Naive thymus-derived CD4-positive, alpha-beta T cell (primary cell): ENCODE results near the gene PRR14. TPM values are rescaled to one million over a fixed set of nuclear protein-coding genes. Genes with fewer than 3 reads are reported as not detected.

Experiments
- ATAC-seq: fragments of 150-1000 bp; cut with Tn5 transposase; 2 replicates; pipeline ENCODE4 v1.10.0; 2021; ENCODE audit warnings: mild to moderate bottlenecking, moderate library complexity
- CTCF ChIA-PET: fragments of 350-600 bp; sonication (Branson Sonifier 250); formaldehyde crosslinking; loops from one replicate; lab custom pipeline; 2021; ENCODE audit warnings: antibody characterized with exemption; lab: Charles Lee
- POLR2A ChIA-PET: fragments of 350-600 bp; sonication (Branson Sonifier 250); formaldehyde crosslinking; loops from one replicate; lab custom pipeline; 2021; ENCODE audit warnings: antibody characterized with exemption, inconsistent platforms; lab: Charles Lee
- DNase-seq, 9 donors: peaks; one replicate each; pipeline versions ENCODE4 v3.0.0 to v3.0.0-alpha.2; 2020 to 2022; ENCODE audit warnings: mixed read lengths in 1 of 9
- H3K27ac ChIP-seq: one replicate; pipeline ENCODE4 v1.7.0; 2013; ENCODE audit warnings: mild to moderate bottlenecking, low read depth, low read length, moderate library complexity
- H3K27me3 ChIP-seq, 2 donors: one replicate each; pipeline ENCODE4 v1.7.0; 2013; ENCODE audit warnings: low read length in 2 of 2, mild to moderate bottlenecking in 2 of 2, moderate library complexity in 2 of 2; ENCODE audit not compliant: control insufficient read depth in 2 of 2, insufficient read depth in 2 of 2
- H3K36me3 ChIP-seq, 3 experiments: 1 replicate in 2 of 3; 2 replicates in 1 of 3; pipeline ENCODE4 v1.7.0; 2013; ENCODE audit warnings: low read length in 3 of 3, mild to moderate bottlenecking in 3 of 3, moderate library complexity in 1 of 3; ENCODE audit not compliant: insufficient read depth in 3 of 3, control insufficient read depth in 2 of 3
- H3K4me1 ChIP-seq, 2 donors: one replicate each; pipeline ENCODE4 v1.7.0; 2013; ENCODE audit warnings: low read length in 2 of 2, mild to moderate bottlenecking in 2 of 2, moderate library complexity in 1 of 2; ENCODE audit not compliant: control insufficient read depth in 2 of 2, insufficient read depth in 2 of 2
- H3K4me3 ChIP-seq: 2 replicates; pipeline ENCODE4 v1.7.0; 2013; ENCODE audit warnings: mild to moderate bottlenecking, low read length
- H3K9me3 ChIP-seq, 3 experiments: 1 replicate in 2 of 3; 2 replicates in 1 of 3; pipeline ENCODE4 v1.7.0; 2013; ENCODE audit warnings: low read length in 3 of 3; ENCODE audit not compliant: control insufficient read depth in 2 of 3
- H3K27ac Mint-ChIP-seq, 9 donors: one replicate each; pipeline ENCODE4 v1.8.0; 2020 to 2022; ENCODE audit warnings: mixed read lengths in 9 of 9, mild to moderate bottlenecking in 8 of 9, moderate library complexity in 5 of 9, inconsistent platforms in 2 of 9
- H3K27me3 Mint-ChIP-seq, 5 donors: one replicate each; pipeline ENCODE4 v1.8.0; 2021 to 2022; ENCODE audit warnings: mixed read lengths in 5 of 5, mild to moderate bottlenecking in 1 of 5
- H3K36me3 Mint-ChIP-seq, 5 donors: one replicate each; pipeline ENCODE4 v1.8.0; 2020 to 2022; ENCODE audit warnings: mixed read lengths in 5 of 5, mild to moderate bottlenecking in 3 of 5, inconsistent platforms in 1 of 5
- H3K4me1 Mint-ChIP-seq, 7 donors: one replicate each; pipeline ENCODE4 v1.8.0; 2020 to 2022; ENCODE audit warnings: mixed read lengths in 7 of 7, mild to moderate bottlenecking in 3 of 7, inconsistent platforms in 1 of 7
- H3K4me3 Mint-ChIP-seq, 10 donors: one replicate each; pipeline ENCODE4 v1.8.0; 2020 to 2022; ENCODE audit warnings: mild to moderate bottlenecking in 10 of 10, mixed read lengths in 10 of 10, moderate library complexity in 6 of 10, inconsistent platforms in 2 of 10
- H3K9me3 Mint-ChIP-seq, 11 donors: one replicate each; pipeline ENCODE4 v1.8.0; 2020 to 2022; ENCODE audit warnings: mixed read lengths in 11 of 11, mild to moderate bottlenecking in 4 of 11, inconsistent platforms in 1 of 11, moderate library complexity in 1 of 11
- intact Hi-C, 2 donors: fragments of 100-400 bp; cut with micrococcal nuclease; formaldehyde crosslinking; loops; one replicate each; pipeline ENCODE4 v1.15.1; 2023
- polyA plus RNA-seq, 2 donors: library from polyadenylated mRNA; unstranded; fragments of 300-500 nt; fragmentation: Illumina TruSeq; gene quantifications; one replicate each; pipeline ENCODE4 v1.2.3, GENCODE V29; 2021
- total RNA-seq, 6 experiments: library from RNA in 5 of 6; stranded (reverse) in 5 of 6; gene quantifications; 1 replicate in 5 of 6; 2 replicates in 1 of 6; pipeline ENCODE4 v1.2.3 and lab custom pipeline; 2021 to 2026

PRR14 gene
- total and polyA plus RNA-seq, 7 experiments from 2014 or later, result 13.3 to 91.9 (median 69.4) TPM

GRCh38 chr16:30651124-30652004 is 604 bp downstream of the PRR14 start:
- Mint-ChIP-seq H3K27me3 (no peaks in the 10 kb centered on the region), H3K4me3 (peak overlapping the region; percentile 86 to 100 (median 98)), H3K4me1 (peaks cover 19 to 44% (median 24%) of the 10 kb centered on the region in 7 donors), H3K36me3 (peaks cover 0 to 19% (median 3%) of the 10 kb centered on the region in 5 donors), H3K27ac (peak overlapping the region; percentile 95 to 99 (median 98)), H3K9me3 (no peaks in the 10 kb centered on the region)
- H3K27me3 ChIP-seq, result no peaks in the 10 kb centered on the region
- ChIA-PET CTCF (interaction anchor here (0.6 to 2.8 kb wide), 6 partner anchors 8 to 178 kb away, joined by 3 to 25 read pairs (median 6); no protein-coding TSS in a partner anchor), POLR2A (interaction anchor here (0.6 to 2.7 kb wide), 18 partner anchors 9 to 529 kb away, joined by 3 to 49 read pairs (median 4); partner anchors contain the start of genes CORO1A, FBRS, ZNF688 and ZNF689)
- DNase-seq (peak; percentile 49 to 85 (median 62)), ATAC-seq (peak; percentile 72)
- peaks cover 9 to 45% (median 12%) of the 10 kb centered on the region in 3 experiments for H3K36me3 ChIP-seq
- peak overlapping the region; percentile 90 for H3K27ac ChIP-seq
- intact Hi-C loops, result loop anchor here (1.0 to 10.0 kb wide), 10 partner anchors 43 to 557 kb away; partner anchors contain the start of genes CFAP119 (in 1 of the 2), DCTPP1 (in 1 of the 2), FBXL19 (in 1 of the 2) and RNF40 (in 1 of the 2)
- H3K4me1 ChIP-seq, result peaks cover 9 to 10% of the 10 kb centered on the region in 2 donors
- H3K4me3 ChIP-seq, result peak overlapping the region; percentile 100
- no peaks in the 10 kb centered on the region for H3K9me3 ChIP-seq

- intact Hi-C loops, result loop anchor here in 1 of 2 donors (10.0 kb wide), 1 partner anchor 557 kb away; the partner anchor contains the start of genes TBX6 and YPEL3
Measured at GRCh38 chr16:30652005-30652296, 1.2 kb downstream of the PRR14 start.

GRCh38 chr16:30652718-30653117 is 2.0 kb downstream of the PRR14 start:
- DNase-seq (no peak), ATAC-seq (no peak)
- Mint-ChIP-seq H3K4me1 (peaks cover 19 to 53% (median 34%) of the 10 kb centered on the region in 7 donors), H3K4me3 (peak overlapping the region; percentile 80 to 99 (median 88)), H3K9me3 (peaks cover 0 to 1% (median 0%) of the 10 kb centered on the region in 11 donors), H3K36me3 (peaks cover 0 to 23% (median 3%) of the 10 kb centered on the region in 5 donors), H3K27ac (peak overlapping the region in 6 of 9 donors; percentile 62 to 98 (median 88)), H3K27me3 (no peaks in the 10 kb centered on the region)
- no peaks in the 10 kb centered on the region for H3K27me3 ChIP-seq
- intact Hi-C loops, result loop anchor here in 1 of 2 donors (10.0 kb wide), 1 partner anchor 558 kb away; the partner anchor contains the start of genes TBX6 and YPEL3
- H3K4me3 ChIP-seq, result no peak overlapping the region
- peak overlapping the region; percentile 90 for H3K27ac ChIP-seq
- peaks cover 9 to 50% (median 12%) of the 10 kb centered on the region in 3 experiments for H3K36me3 ChIP-seq
- ChIA-PET POLR2A (interaction anchor here (0.9 to 1.1 kb wide), 2 partner anchors 41 to 44 kb away, joined by 3 to 4 read pairs; no protein-coding TSS in a partner anchor), CTCF (interaction anchor here (2.8 kb wide), 1 partner anchor 41 kb away, joined by 25 read pairs; no protein-coding TSS in a partner anchor)
- peaks cover 19 to 23% of the 10 kb centered on the region in 2 donors for H3K4me1 ChIP-seq
- no peaks in the 10 kb centered on the region for H3K9me3 ChIP-seq

More at GRCh38 chr16:30652005-30652296, 1.2 kb downstream of the PRR14 start:
- peak overlapping the region; percentile 90 for H3K27ac ChIP-seq
- H3K4me3 ChIP-seq, result peak overlapping the region; percentile 39
- no peaks in the 10 kb centered on the region for H3K9me3 ChIP-seq
- DNase-seq (no peak), ATAC-seq (no peak)
- Mint-ChIP-seq H3K4me3 (peak overlapping the region; percentile 80 to 99 (median 88)), H3K4me1 (peaks cover 19 to 46% (median 26%) of the 10 kb centered on the region in 7 donors), H3K36me3 (peaks cover 0 to 23% (median 3%) of the 10 kb centered on the region in 5 donors), H3K27ac (peak overlapping the region; percentile 62 to 99 (median 90)), H3K9me3 (no peaks in the 10 kb centered on the region), H3K27me3 (no peaks in the 10 kb centered on the region)
- ChIA-PET POLR2A (interaction anchor here (0.6 to 2.5 kb wide), 3 partner anchors 17 to 268 kb away, joined by 3 to 9 read pairs (median 4); no protein-coding TSS in a partner anchor), CTCF (interaction anchor here (2.8 kb wide), 1 partner anchor 42 kb away, joined by 25 read pairs; no protein-coding TSS in a partner anchor)
- peaks cover 12 to 16% of the 10 kb centered on the region in 2 donors for H3K4me1 ChIP-seq
- H3K36me3 ChIP-seq, result peaks cover 9 to 50% (median 12%) of the 10 kb centered on the region in 3 experiments
- H3K27me3 ChIP-seq, result no peaks in the 10 kb centered on the region

GRCh38 chr16:30654856-30655255 is 4.1 kb downstream of the PRR14 start:
- peaks cover 0 to 23% (median 3%) of the 10 kb centered on the region in 5 donors for H3K36me3 Mint-ChIP-seq
- Histone ChIP-seq H3K36me3 (peaks cover 9 to 50% (median 12%) of the 10 kb centered on the region in 3 experiments), H3K4me1 (peaks cover 14 to 17% of the 10 kb centered on the region in 2 donors), H3K4me3 (no peak overlapping the region), H3K27ac (no peak overlapping the region), H3K9me3 (no peaks in the 10 kb centered on the region), H3K27me3 (no peaks in the 10 kb centered on the region)
- no peaks in the 10 kb centered on the region for H3K27me3 Mint-ChIP-seq
- ATAC-seq (no peak), DNase-seq (no peak)
- peak overlapping the region in 2 of 9 donors; percentile 31 to 73 for H3K27ac Mint-ChIP-seq
- H3K4me1 Mint-ChIP-seq, result peaks cover 19 to 54% (median 32%) of the 10 kb centered on the region in 7 donors
- CTCF ChIA-PET, result interaction anchor here (0.9 kb wide), 1 partner anchor 42 kb away, joined by 3 read pairs; no protein-coding TSS in a partner anchor
- POLR2A ChIA-PET, result no interaction called here
- peaks cover 0 to 6% (median 0%) of the 10 kb centered on the region in 11 donors for H3K9me3 Mint-ChIP-seq
- no peak overlapping the region for H3K4me3 Mint-ChIP-seq
- intact Hi-C loops, result loop anchor here (5.0 to 10.0 kb wide), 4 partner anchors 107 to 848 kb away; partner anchors contain the start of genes CFAP119 (in 1 of the 2), MAZ (in 1 of the 2), RNF40 (in 1 of the 2) and TBX6 (in 1 of the 2)

- no peak for DNase-seq
- peak overlapping the region in 7 of 9 donors; percentile 42 to 99 (median 85) for H3K27ac Mint-ChIP-seq
- peaks cover 19 to 51% (median 31%) of the 10 kb centered on the region in 7 donors for H3K4me1 Mint-ChIP-seq
- peaks cover 0 to 6% (median 0%) of the 10 kb centered on the region in 11 donors for H3K9me3 Mint-ChIP-seq
- H3K4me3 ChIP-seq, result no peak overlapping the region
- H3K27ac ChIP-seq, result no peak overlapping the region
- peaks cover 9 to 46% (median 13%) of the 10 kb centered on the region in 3 experiments for H3K36me3 ChIP-seq
- ChIA-PET CTCF (interaction anchor here (0.9 to 1.1 kb wide), 2 partner anchors 38 to 41 kb away, joined by 3 to 4 read pairs; no protein-coding TSS in a partner anchor), POLR2A (interaction anchor here (0.6 to 1.1 kb wide), 6 partner anchors 9 to 256 kb away, joined by 3 to 5 read pairs (median 4); no protein-coding TSS in a partner anchor)
- peaks cover 18 to 20% of the 10 kb centered on the region in 2 donors for H3K4me1 ChIP-seq
- intact Hi-C loops, result loop anchor here (5.0 to 10.0 kb wide), 4 partner anchors 106 to 849 kb away; partner anchors contain the start of genes CFAP119 (in 1 of the 2), MAZ (in 1 of the 2), RNF40 (in 1 of the 2) and TBX6 (in 1 of the 2)
- no peaks in the 10 kb centered on the region for H3K27me3 ChIP-seq
- peak overlapping the region in 2 of 10 donors; percentile 25 to 81 for H3K4me3 Mint-ChIP-seq
- H3K27me3 Mint-ChIP-seq, result no peaks in the 10 kb centered on the region
- H3K9me3 ChIP-seq, result no peaks in the 10 kb centered on the region
- H3K36me3 Mint-ChIP-seq, result peaks cover 3 to 28% (median 5%) of the 10 kb centered on the region in 5 donors
- ATAC-seq, result no peak
Measured at GRCh38 chr16:30655815-30656347, 5.1 kb downstream of the PRR14 start.
